Astrocyte of the cerebellum (primary cell): ENCODE data around the gene ROGDI.

ENCODE experiments used
- DNase-seq: peaks from one replicate; pipeline ENCODE4 v3.0.0-alpha.2; 2011; ENCODE audit warnings: low read depth
- H3K4me3 ChIP-seq: 2 replicates; pipeline ENCODE4 v1.5.1; 2011; ENCODE audit warnings: mild to moderate bottlenecking, low read depth, low read length, moderate library complexity
- CTCF ChIP-seq: IDR thresholded peaks from 2 replicates; pipeline ENCODE4 v1.5.1; 2012; ENCODE audit warnings: low read length, low read depth, moderate library complexity, mild to moderate bottlenecking; ENCODE audit errors: missing control alignments
- in situ Hi-C: cut with HindIII; loops from 2 replicates; pipeline ENCODE4 v1.10.0; 2017; ENCODE audit warnings: low sequenced_read_pairs

ROGDI gene

GRCh38 chr16:4814542-4815173 is 12.2 kb upstream of the ROGDI start:
- H3K4me3 ChIP-seq, result no peak overlapping the region
- TF ChIP-seq CTCF, result no peak
- no peak for DNase-seq
- in situ Hi-C loops, result loop anchor here (5.0 kb wide), 1 partner anchor 47 kb away; the partner anchor contains the start of gene ZNF500

GRCh38 chr16:4814046-4814445 is 11.6 kb upstream of the ROGDI start:
- no peak overlapping the region for H3K4me3 ChIP-seq
- in situ Hi-C loops, result no loop called here
- no peak for TF ChIP-seq CTCF
- DNase-seq, result no peak

- no peak for TF ChIP-seq CTCF
These were observed 11.0 kb upstream of the ROGDI start for GRCh38 chr16:4813251-4814003.

GRCh38 chr16:4811773-4812172 is 9.3 kb upstream of the ROGDI start:
- no peak for TF ChIP-seq CTCF
- H3K4me3 ChIP-seq, result no peak overlapping the region
- DNase-seq, result no peak
- in situ Hi-C loops, result no loop called here

More at GRCh38 chr16:4813251-4814003, 11.0 kb upstream of the ROGDI start:
- DNase-seq, result no peak
- in situ Hi-C loops, result no loop called here
- H3K4me3 ChIP-seq, result no peak overlapping the region

- DNase-seq, result no peak
- in situ Hi-C loops, result no loop called here
- no peak for TF ChIP-seq CTCF
- H3K4me3 ChIP-seq, result no peak overlapping the region
These were observed 8.8 kb upstream of the ROGDI start for GRCh38 chr16:4811242-4811641.

GRCh38 chr16:4806280-4806679 is 3.8 kb upstream of the ROGDI start:
- TF ChIP-seq CTCF, result no peak
- in situ Hi-C loops, result no loop called here
- no peak overlapping the region for H3K4me3 ChIP-seq
- DNase-seq, result no peak
